Calu3 (cell line): ENCODE results near the gene BSCL2. TPM values are rescaled to one million over a fixed set of nuclear protein-coding genes. Genes with fewer than 3 reads are reported as not detected.
"Not testable (repeated sequence)": the region's sequence is repeated elsewhere in the genome, so short reads cannot be mapped to it uniquely, and the experiment has no call there.

Source experiments
- BruUV-seq: library from RNA; stranded (reverse); fragments of 400-500 nt; replicated peaks from 2 replicates; lab custom pipeline; 2021; lab: Mats Ljungman, UMichigan
- CTCF ChIA-PET: fragments of 300-600 bp; sonication (Branson Sonifier 250); formaldehyde crosslinking; loops from one replicate; lab custom pipeline; 2022; ENCODE audit warnings: antibody characterized with exemption; lab: Charles Lee
- DNase-seq: peaks from one replicate; pipeline ENCODE4 v3.0.0; 2022
- H3K27ac Mint-ChIP-seq: one replicate; pipeline ENCODE4 v1.8.0; 2022; ENCODE audit warnings: mixed read lengths; ENCODE audit not compliant: unreplicated experiment
- H3K27me3 Mint-ChIP-seq: one replicate; pipeline ENCODE4 v1.8.0; 2022; ENCODE audit warnings: mixed read lengths; ENCODE audit not compliant: unreplicated experiment
- H3K36me3 Mint-ChIP-seq: one replicate; pipeline ENCODE4 v1.8.0; 2022; ENCODE audit warnings: mild to moderate bottlenecking, moderate library complexity, mixed read lengths; ENCODE audit not compliant: insufficient read depth, unreplicated experiment
- H3K4me1 Mint-ChIP-seq: one replicate; pipeline ENCODE4 v1.8.0; 2022; ENCODE audit warnings: mild to moderate bottlenecking, low read depth, mixed read lengths; ENCODE audit not compliant: unreplicated experiment
- H3K4me3 Mint-ChIP-seq: one replicate; pipeline ENCODE4 v1.8.0; 2022; ENCODE audit warnings: mild to moderate bottlenecking, low read depth, moderate library complexity, mixed read lengths; ENCODE audit not compliant: unreplicated experiment
- H3K9me3 Mint-ChIP-seq: one replicate; pipeline ENCODE4 v1.8.0; 2022; ENCODE audit warnings: low read depth, mixed read lengths; ENCODE audit not compliant: unreplicated experiment
- intact Hi-C: fragments of 100-400 bp; cut with micrococcal nuclease; formaldehyde crosslinking; loops from one replicate; pipeline ENCODE4 v1.10.0; 2022; ENCODE audit not compliant: unreplicated experiment
- total RNA-seq: library from RNA; stranded (reverse); gene quantifications from 2 replicates; pipeline ENCODE4 v1.2.3, GENCODE V29; 2022
- TF ChIP-seq, protein P1 (sequence below): fragments of 200-600 bp; IDR thresholded peaks from one replicate; pipeline ENCODE4 v1.8.0; 2022; ENCODE audit warnings: antibody characterized with exemption; ENCODE audit not compliant: unreplicated experiment

BSCL2 gene
- total RNA-seq, 1 experiment from 2014 or later, result 71.5 TPM

- H3K4me1 Mint-ChIP-seq, result peaks cover 13% of the 10 kb centered on the region
- TF ChIP-seq, protein P1, sequence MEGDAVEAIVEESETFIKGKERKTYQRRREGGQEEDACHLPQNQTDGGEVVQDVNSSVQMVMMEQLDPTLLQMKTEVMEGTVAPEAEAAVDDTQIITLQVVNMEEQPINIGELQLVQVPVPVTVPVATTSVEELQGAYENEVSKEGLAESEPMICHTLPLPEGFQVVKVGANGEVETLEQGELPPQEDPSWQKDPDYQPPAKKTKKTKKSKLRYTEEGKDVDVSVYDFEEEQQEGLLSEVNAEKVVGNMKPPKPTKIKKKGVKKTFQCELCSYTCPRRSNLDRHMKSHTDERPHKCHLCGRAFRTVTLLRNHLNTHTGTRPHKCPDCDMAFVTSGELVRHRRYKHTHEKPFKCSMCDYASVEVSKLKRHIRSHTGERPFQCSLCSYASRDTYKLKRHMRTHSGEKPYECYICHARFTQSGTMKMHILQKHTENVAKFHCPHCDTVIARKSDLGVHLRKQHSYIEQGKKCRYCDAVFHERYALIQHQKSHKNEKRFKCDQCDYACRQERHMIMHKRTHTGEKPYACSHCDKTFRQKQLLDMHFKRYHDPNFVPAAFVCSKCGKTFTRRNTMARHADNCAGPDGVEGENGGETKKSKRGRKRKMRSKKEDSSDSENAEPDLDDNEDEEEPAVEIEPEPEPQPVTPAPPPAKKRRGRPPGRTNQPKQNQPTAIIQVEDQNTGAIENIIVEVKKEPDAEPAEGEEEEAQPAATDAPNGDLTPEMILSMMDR, result no peak
- H3K4me3 Mint-ChIP-seq, result no peak overlapping the region
- no peak for DNase-seq
- H3K27ac Mint-ChIP-seq, result no peak overlapping the region
- H3K9me3 Mint-ChIP-seq, result no peaks in the 10 kb centered on the region
- intact Hi-C loops, result no loop called here
- H3K36me3 Mint-ChIP-seq, result peaks cover 54% of the 10 kb centered on the region
- BruUV-seq, result no TSS peak
- CTCF ChIA-PET, result interaction anchor here (0.7 kb wide), 2 partner anchors 8 to 29 kb away, joined by 3 to 6 read pairs; no protein-coding TSS in a partner anchor
- H3K27me3 Mint-ChIP-seq, result no peaks in the 10 kb centered on the region
These were observed 5.0 kb downstream of the BSCL2 start for GRCh38 chr11:62702246-62702645.

DNA sequence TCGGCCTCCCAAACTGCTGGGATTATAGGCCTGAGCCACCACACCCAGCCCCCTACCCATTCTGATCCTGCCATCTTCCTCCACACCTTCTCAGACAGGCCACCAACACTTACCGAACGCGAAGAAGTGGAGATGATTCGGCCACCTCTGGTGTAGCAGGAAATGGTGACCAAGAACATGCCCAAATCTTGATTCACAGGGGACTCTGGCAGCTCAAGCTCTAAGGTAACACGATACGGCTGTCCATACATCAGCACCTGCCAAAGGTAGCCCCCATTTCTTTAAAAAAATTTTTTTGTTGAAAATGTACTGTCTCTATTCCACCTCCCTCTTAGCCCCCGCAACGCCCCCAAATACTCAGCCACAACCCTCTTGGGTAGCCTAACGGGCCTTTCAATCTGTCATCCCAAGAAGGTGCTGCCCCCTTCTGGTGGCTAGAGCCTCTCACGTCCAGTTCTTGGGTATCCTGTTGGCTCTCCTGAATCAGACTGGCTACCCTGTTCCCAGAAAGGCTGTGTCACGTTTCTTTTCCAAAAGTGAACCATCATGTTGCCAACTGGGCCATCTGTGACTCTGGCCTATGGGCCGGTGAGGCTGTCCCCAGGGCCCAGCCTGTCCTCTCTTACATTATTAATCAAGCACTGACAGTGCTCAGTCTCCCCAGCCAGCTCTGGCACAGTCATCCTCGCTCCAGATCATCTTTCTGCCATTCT lies 12.6 kb downstream of the BSCL2 start:
- BruUV-seq, result no TSS peak
- H3K4me3 Mint-ChIP-seq, result no peak overlapping the region
- peak; percentile 73 for DNase-seq
- H3K9me3 Mint-ChIP-seq, result no peaks in the 10 kb centered on the region
- intact Hi-C loops, result no loop called here
- H3K36me3 Mint-ChIP-seq, result peaks cover 46% of the 10 kb centered on the region
- H3K4me1 Mint-ChIP-seq, result no peaks in the 10 kb centered on the region
- TF ChIP-seq, protein P1, result peak; percentile 75
- no peak overlapping the region for H3K27ac Mint-ChIP-seq
- no peaks in the 10 kb centered on the region for H3K27me3 Mint-ChIP-seq
- CTCF ChIA-PET, result interaction anchor here (0.6 to 1.2 kb wide), 5 partner anchors 7 to 348 kb away, joined by 3 to 4 read pairs (median 3); partner anchors contain the start of genes CSKMT, LBHD1 and UQCC3

GRCh38 chr11:62693624-62694023 lies 13.6 kb downstream of the BSCL2 start:
- BruUV-seq, H3K27me3 Mint-ChIP-seq, intact Hi-C loops, H3K4me1 Mint-ChIP-seq, H3K27ac Mint-ChIP-seq, H3K9me3 Mint-ChIP-seq, DNase-seq, H3K4me3 Mint-ChIP-seq: not testable (repeated sequence)
- CTCF ChIA-PET, result interaction anchor here (0.6 to 1.1 kb wide), 5 partner anchors 8 to 69 kb away, joined by 3 to 4 read pairs (median 4); partner anchors contain the start of genes LBHD1 and UQCC3
- H3K36me3 Mint-ChIP-seq, result peaks cover 46% of the 10 kb centered on the region

GRCh38 chr11:62689421-62690183 lies 17.6 kb downstream of the BSCL2 start, which contains the start of gene LRRN4CL:
LRRN4CL (minus strand) TSS chr11:62689530; CDS start chr11:62688508, 1,022 bp downstream.
- peaks cover 18% of the 10 kb centered on the region for H3K36me3 Mint-ChIP-seq
- H3K27ac Mint-ChIP-seq, result no peak within 1 kb of the TSS
- no peaks in the 10 kb centered on the region for H3K4me1 Mint-ChIP-seq
- H3K4me3 Mint-ChIP-seq, result no peak within 1 kb of the TSS
- no peak for DNase-seq
- BruUV-seq, result no TSS peak
- TF ChIP-seq, protein P1, result no peak
- no peaks in the 10 kb centered on the region for H3K27me3 Mint-ChIP-seq
- no peaks in the 10 kb centered on the region for H3K9me3 Mint-ChIP-seq
- CTCF ChIA-PET, result interaction anchor here (0.5 to 1.4 kb wide), 3 partner anchors 8 to 40 kb away, joined by 3 read pairs; no protein-coding TSS in a partner anchor
- intact Hi-C loops, result no loop called here
